ENCODE results near the gene SNAP23. TPM values are rescaled to one million over a fixed set of nuclear protein-coding genes. Genes with fewer than 3 reads are reported as not detected.

Gene SNAP23
- polyA plus RNA-seq, 1 donor from 2014 or later, result 40.7 TPM

DNA sequence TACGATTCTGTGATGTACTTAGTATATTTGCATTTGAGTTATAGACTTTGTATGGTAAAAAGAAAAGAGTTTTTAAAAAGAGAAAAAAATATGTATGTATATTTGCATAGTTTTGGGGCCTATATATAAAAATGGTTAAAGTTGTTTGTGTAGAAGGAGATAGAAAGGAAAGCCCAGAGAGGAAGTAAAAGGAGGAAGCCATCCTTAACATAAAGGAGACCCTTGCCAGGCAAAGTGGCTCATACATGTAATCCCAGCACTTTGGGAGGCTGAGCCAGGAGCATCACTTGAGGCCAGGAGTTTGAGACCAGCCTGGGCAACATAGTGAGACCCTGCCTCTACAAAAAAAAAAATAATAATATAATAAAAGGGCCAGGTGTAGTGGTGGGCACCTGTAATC, 8.4 kb downstream of the SNAP23 start:
- H4K20me1 ChIP-seq (ENCODE audit: insufficient read depth), result no peaks in the 10 kb centered on the region
- H3K9me3 ChIP-seq (ENCODE audit: low read length), result no peaks in the 10 kb centered on the region
- H3K4me2 ChIP-seq (ENCODE audit: low read length), result no peak overlapping the region
- H3K27ac ChIP-seq (ENCODE audit: low read length), result no peak overlapping the region
- no peaks in the 10 kb centered on the region for H3K9me2 ChIP-seq (ENCODE audit: insufficient read depth, low read length)
- H3K36me3 ChIP-seq (ENCODE audit: insufficient read depth, low read length), result no peaks in the 10 kb centered on the region
- no peaks in the 10 kb centered on the region for H3K79me2 ChIP-seq (replicated peaks; ENCODE audit: insufficient read depth, low read length)
- no peak overlapping the region for H2AFZ ChIP-seq (ENCODE audit: low read depth, low read length)
- no peak overlapping the region for H3K4me3 ChIP-seq (ENCODE audit: low read length)
- no peaks in the 10 kb centered on the region for H3F3A ChIP-seq (ENCODE audit: insufficient read depth, low read length, poor library complexity, severe bottlenecking)
- no peak overlapping the region for H3K9ac ChIP-seq (ENCODE audit: low read length)
- no peaks in the 10 kb centered on the region for H3K27me3 ChIP-seq (ENCODE audit: insufficient read depth, low read depth, low read length)
- TF ChIP-seq SMC3 (conservative IDR thresholded peaks at IDR 0.05; ENCODE audit: poor library complexity) (no peak), EP300 (conservative IDR thresholded peaks at IDR 0.05; ENCODE audit: poor library complexity, severe bottlenecking) (no peak), MXI1 (conservative IDR thresholded peaks at IDR 0.05; ENCODE audit: poor library complexity, severe bottlenecking) (no peak), RAD21 (conservative IDR thresholded peaks at IDR 0.05) (no peak), EZH2 (IDR thresholded peaks at IDR 0.05; ENCODE audit: borderline replicate concordance, insufficient read depth, low read length, poor library complexity, severe bottlenecking) (no peak), POLR2AphosphoS5 (IDR thresholded peaks at IDR 0.05) (no peak), TAF1 (IDR thresholded peaks at IDR 0.05; ENCODE audit: low read depth) (no peak)
- TF ChIP-seq, protein P1, sequence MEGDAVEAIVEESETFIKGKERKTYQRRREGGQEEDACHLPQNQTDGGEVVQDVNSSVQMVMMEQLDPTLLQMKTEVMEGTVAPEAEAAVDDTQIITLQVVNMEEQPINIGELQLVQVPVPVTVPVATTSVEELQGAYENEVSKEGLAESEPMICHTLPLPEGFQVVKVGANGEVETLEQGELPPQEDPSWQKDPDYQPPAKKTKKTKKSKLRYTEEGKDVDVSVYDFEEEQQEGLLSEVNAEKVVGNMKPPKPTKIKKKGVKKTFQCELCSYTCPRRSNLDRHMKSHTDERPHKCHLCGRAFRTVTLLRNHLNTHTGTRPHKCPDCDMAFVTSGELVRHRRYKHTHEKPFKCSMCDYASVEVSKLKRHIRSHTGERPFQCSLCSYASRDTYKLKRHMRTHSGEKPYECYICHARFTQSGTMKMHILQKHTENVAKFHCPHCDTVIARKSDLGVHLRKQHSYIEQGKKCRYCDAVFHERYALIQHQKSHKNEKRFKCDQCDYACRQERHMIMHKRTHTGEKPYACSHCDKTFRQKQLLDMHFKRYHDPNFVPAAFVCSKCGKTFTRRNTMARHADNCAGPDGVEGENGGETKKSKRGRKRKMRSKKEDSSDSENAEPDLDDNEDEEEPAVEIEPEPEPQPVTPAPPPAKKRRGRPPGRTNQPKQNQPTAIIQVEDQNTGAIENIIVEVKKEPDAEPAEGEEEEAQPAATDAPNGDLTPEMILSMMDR (IDR thresholded peaks at IDR 0.05; ENCODE audit: poor library complexity, severe bottlenecking), result no peak
- TF ChIP-seq, protein P2, sequence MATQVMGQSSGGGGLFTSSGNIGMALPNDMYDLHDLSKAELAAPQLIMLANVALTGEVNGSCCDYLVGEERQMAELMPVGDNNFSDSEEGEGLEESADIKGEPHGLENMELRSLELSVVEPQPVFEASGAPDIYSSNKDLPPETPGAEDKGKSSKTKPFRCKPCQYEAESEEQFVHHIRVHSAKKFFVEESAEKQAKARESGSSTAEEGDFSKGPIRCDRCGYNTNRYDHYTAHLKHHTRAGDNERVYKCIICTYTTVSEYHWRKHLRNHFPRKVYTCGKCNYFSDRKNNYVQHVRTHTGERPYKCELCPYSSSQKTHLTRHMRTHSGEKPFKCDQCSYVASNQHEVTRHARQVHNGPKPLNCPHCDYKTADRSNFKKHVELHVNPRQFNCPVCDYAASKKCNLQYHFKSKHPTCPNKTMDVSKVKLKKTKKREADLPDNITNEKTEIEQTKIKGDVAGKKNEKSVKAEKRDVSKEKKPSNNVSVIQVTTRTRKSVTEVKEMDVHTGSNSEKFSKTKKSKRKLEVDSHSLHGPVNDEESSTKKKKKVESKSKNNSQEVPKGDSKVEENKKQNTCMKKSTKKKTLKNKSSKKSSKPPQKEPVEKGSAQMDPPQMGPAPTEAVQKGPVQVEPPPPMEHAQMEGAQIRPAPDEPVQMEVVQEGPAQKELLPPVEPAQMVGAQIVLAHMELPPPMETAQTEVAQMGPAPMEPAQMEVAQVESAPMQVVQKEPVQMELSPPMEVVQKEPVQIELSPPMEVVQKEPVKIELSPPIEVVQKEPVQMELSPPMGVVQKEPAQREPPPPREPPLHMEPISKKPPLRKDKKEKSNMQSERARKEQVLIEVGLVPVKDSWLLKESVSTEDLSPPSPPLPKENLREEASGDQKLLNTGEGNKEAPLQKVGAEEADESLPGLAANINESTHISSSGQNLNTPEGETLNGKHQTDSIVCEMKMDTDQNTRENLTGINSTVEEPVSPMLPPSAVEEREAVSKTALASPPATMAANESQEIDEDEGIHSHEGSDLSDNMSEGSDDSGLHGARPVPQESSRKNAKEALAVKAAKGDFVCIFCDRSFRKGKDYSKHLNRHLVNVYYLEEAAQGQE (IDR thresholded peaks at IDR 0.05; ENCODE audit: borderline replicate concordance), result no peak

DNA sequence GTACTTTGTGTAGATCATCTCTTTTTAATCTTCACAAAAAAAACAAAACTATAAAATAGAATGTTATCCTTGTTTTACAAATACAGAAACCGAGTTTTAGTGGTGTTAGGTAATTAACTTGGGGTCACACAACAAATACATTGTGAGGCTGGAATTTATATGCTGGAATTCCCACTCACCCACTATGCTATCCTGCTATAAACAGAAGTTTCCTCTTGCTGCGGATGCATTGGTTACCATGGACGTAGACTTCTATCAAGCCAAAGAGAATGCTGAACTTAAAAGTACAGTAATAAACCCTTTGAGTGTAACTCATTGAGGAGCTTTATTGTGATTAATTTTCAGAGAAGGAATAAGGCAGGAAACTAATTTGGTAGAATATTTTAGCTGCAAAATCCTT, 9.2 kb downstream of the SNAP23 start:
- Histone ChIP-seq H3K9me3 (ENCODE audit: low read length) (no peaks in the 10 kb centered on the region), H3K4me3 (ENCODE audit: low read length) (no peak overlapping the region), H4K20me1 (ENCODE audit: insufficient read depth) (no peaks in the 10 kb centered on the region), H3K4me2 (ENCODE audit: low read length) (no peak overlapping the region), H3K9me2 (ENCODE audit: insufficient read depth, low read length) (no peaks in the 10 kb centered on the region), H2AFZ (ENCODE audit: low read depth, low read length) (no peak overlapping the region), H3K36me3 (ENCODE audit: insufficient read depth, low read length) (no peaks in the 10 kb centered on the region), H3K9ac (ENCODE audit: low read length) (no peak overlapping the region), H3F3A (ENCODE audit: insufficient read depth, low read length, poor library complexity, severe bottlenecking) (no peaks in the 10 kb centered on the region), H3K79me2 (replicated peaks; ENCODE audit: insufficient read depth, low read length) (no peaks in the 10 kb centered on the region), H3K27ac (ENCODE audit: low read length) (no peak overlapping the region), H3K27me3 (ENCODE audit: insufficient read depth, low read depth, low read length) (no peaks in the 10 kb centered on the region)
- TF ChIP-seq, protein P1 (IDR thresholded peaks at IDR 0.05; ENCODE audit: poor library complexity, severe bottlenecking), result no peak
